GM20431 (cell line): ENCODE results near the gene RAB27B.
"Not testable (repeated sequence)": the region's sequence is repeated elsewhere in the genome, so short reads cannot be mapped to it uniquely, and the experiment has no call there.

Experiments used
- in situ Hi-C: fragments of 300-500 bp; cut with MseI, MboI; formaldehyde crosslinking; loops from one replicate; pipeline ENCODE4 v1.15.0; 2020; ENCODE audit warnings: low sequenced_read_pairs; ENCODE audit not compliant: unreplicated experiment

Gene RAB27B

GRCh38 chr18:54828281-54828881 is at the start of gene RAB27B:
Gene RAB27B (plus strand): TSS chr18:54828477. CDS start chr18:54877586, 49,109 bp downstream.
- in situ Hi-C loops: no loop called here

- in situ Hi-C loops: no loop called here
These were observed 47.9 kb upstream of the RAB27B start for GRCh38 chr18:54780285-54780861.

- in situ Hi-C loops: no loop called here
These were observed 47.3 kb upstream of the RAB27B start for GRCh38 chr18:54780970-54781369.

GRCh38 chr18:54783139-54783538 is 45.1 kb upstream of the RAB27B start:
- in situ Hi-C loops: no loop called here

- in situ Hi-C loops: no loop called here
These were observed 42.1 kb upstream of the RAB27B start for GRCh38 chr18:54786206-54786605.

GRCh38 chr18:54787121-54787520 is 41.2 kb upstream of the RAB27B start:
- in situ Hi-C loops: no loop called here

GRCh38 chr18:54787616-54788015 is 40.7 kb upstream of the RAB27B start:
- in situ Hi-C loops: no loop called here

- in situ Hi-C loops: no loop called here
These were observed 38.2 kb upstream of the RAB27B start for GRCh38 chr18:54790109-54790508.

GRCh38 chr18:54791657-54792056 is 36.6 kb upstream of the RAB27B start:
- in situ Hi-C loops: no loop called here

GRCh38 chr18:54792079-54792478 is 36.2 kb upstream of the RAB27B start:
- in situ Hi-C loops: no loop called here

- in situ Hi-C loops: no loop called here
These were observed 33.5 kb upstream of the RAB27B start for GRCh38 chr18:54794823-54795222.

GRCh38 chr18:54798186-54798585 is 30.1 kb upstream of the RAB27B start:
- in situ Hi-C loops: no loop called here

- in situ Hi-C loops: no loop called here
These were observed 26.9 kb upstream of the RAB27B start for GRCh38 chr18:54801374-54801773.

- in situ Hi-C loops: no loop called here
These were observed 26.1 kb upstream of the RAB27B start for GRCh38 chr18:54802178-54802577.

GRCh38 chr18:54802686-54803395 is 25.4 kb upstream of the RAB27B start:
- in situ Hi-C loops: no loop called here

GRCh38 chr18:54805571-54806334 is 22.5 kb upstream of the RAB27B start:
- in situ Hi-C loops: no loop called here

- in situ Hi-C loops: no loop called here
These were observed 21.8 kb upstream of the RAB27B start for GRCh38 chr18:54806526-54806925.

- in situ Hi-C loops: no loop called here
These were observed 21.0 kb upstream of the RAB27B start for GRCh38 chr18:54807303-54807702.

- in situ Hi-C loops: not testable (repeated sequence)
These were observed 17.6 kb upstream of the RAB27B start for GRCh38 chr18:54810662-54811061.

- in situ Hi-C loops: no loop called here
These were observed 15.4 kb upstream of the RAB27B start for GRCh38 chr18:54812885-54813284.

- in situ Hi-C loops: no loop called here
These were observed 15.0 kb upstream of the RAB27B start for GRCh38 chr18:54813305-54813704.
